ENCODE measurements around the gene CCNA1.

The CCNA1 gene

GRCh38 chr13:36454987-36455386 lies 22.7 kb downstream of the CCNA1 start:
- FAIRE-seq: no peak

DNA sequence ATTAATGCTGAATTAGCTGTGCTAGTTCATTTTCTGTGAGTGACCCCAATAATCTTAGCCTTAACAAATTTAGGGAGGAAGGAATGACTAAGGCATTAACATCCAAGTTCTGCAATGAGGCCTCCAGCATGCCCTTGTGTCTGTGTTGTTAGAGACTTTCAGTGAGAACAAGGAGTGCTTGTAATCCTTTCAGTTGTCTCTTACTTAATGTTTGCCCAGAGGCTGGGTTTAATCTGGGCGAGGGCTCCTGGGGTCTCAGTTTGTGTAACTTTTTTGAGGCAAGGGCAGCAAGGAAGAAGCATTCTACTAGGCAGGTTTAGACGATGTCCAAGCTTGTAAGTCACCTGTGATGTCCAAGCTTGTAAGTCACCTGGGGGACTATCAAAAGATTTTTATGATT lies 24.3 kb downstream of the CCNA1 start:
- no peak for FAIRE-seq

GRCh38 chr13:36461506-36461905 lies 29.2 kb downstream of the CCNA1 start:
- no peak for FAIRE-seq

- FAIRE-seq: no peak
Measured at GRCh38 chr13:36475468-36475867, 43.2 kb downstream of the CCNA1 start.

GRCh38 chr13:36476661-36477060 lies 44.4 kb downstream of the CCNA1 start:
- no peak for FAIRE-seq

GRCh38 chr13:36480726-36481427 lies 48.6 kb downstream of the CCNA1 start:
- FAIRE-seq: no peak

- no peak for FAIRE-seq
Measured at GRCh38 chr13:36490055-36490454, 57.8 kb downstream of the CCNA1 start.
